SK-N-SH treated with all-trans-retinoic acid at 6 μM for 48 hours (cell line): ENCODE data around the gene ANKRD34A.

Experiments
- ARNTL ChIP-seq: fragments of 450-650 bp; formaldehyde crosslinking; IDR thresholded peaks from 2 replicates; pipeline ENCODE4 v1.5.0; 2020; ENCODE audit warnings: low read depth, mild to moderate bottlenecking, moderate library complexity, borderline replicate concordance
- CSDC2 ChIP-seq: fragments of 250-450 bp; sonication (Bioruptor Pico); IDR thresholded peaks from 2 replicates; pipeline ENCODE4 v1.5.0; 2020; ENCODE audit warnings: mild to moderate bottlenecking, moderate library complexity
- CSRNP3 ChIP-seq: fragments of 250-450 bp; sonication (Bioruptor Pico); IDR thresholded peaks from 2 replicates; pipeline ENCODE4 v1.5.1; 2021; ENCODE audit warnings: mild to moderate bottlenecking, moderate library complexity
- POU6F1 ChIP-seq: fragments of 250-450 bp; sonication (Bioruptor Pico); IDR thresholded peaks from 2 replicates; pipeline ENCODE4 v1.8.0; 2021; ENCODE audit warnings: low read depth, mild to moderate bottlenecking, moderate library complexity, borderline replicate concordance
- ZC3H10 ChIP-seq: fragments of 250-450 bp; sonication (Bioruptor Pico); IDR thresholded peaks from 2 replicates; pipeline ENCODE4 v1.5.1; 2021; ENCODE audit warnings: mild to moderate bottlenecking, moderate library complexity
- ZFP30 ChIP-seq: fragments of 450-650 bp; formaldehyde crosslinking; IDR thresholded peaks from 2 replicates; pipeline ENCODE4 v1.5.0; 2022; ENCODE audit warnings: mild to moderate bottlenecking, moderate library complexity
- ZNF565 ChIP-seq: fragments of 450-650 bp; formaldehyde crosslinking; conservative IDR thresholded peaks from 2 replicates; pipeline ENCODE4 v1.5.0; 2020; ENCODE audit warnings: low read depth, mild to moderate bottlenecking, moderate library complexity
- ZNF70 ChIP-seq: fragments of 450-650 bp; formaldehyde crosslinking; IDR thresholded peaks from 2 replicates; pipeline ENCODE4 v1.5.0; 2020; ENCODE audit warnings: mild to moderate bottlenecking, moderate library complexity
- ZNF8 ChIP-seq: fragments of 450-650 bp; formaldehyde crosslinking; IDR thresholded peaks from 2 replicates; pipeline ENCODE4 v1.5.0; 2020; ENCODE audit warnings: mild to moderate bottlenecking, moderate library complexity

- TF ChIP-seq POU6F1 (CRISPR knock-in tag): no peak
- TF ChIP-seq ZNF565 (CRISPR knock-in tag): no peak
- TF ChIP-seq CSDC2: no peak
- TF ChIP-seq ZFP30 (CRISPR knock-in tag): no peak
- TF ChIP-seq ZNF70 (CRISPR knock-in tag): no peak
- no peak for TF ChIP-seq CSRNP3 (CRISPR knock-in tag)
- TF ChIP-seq ZNF8 (CRISPR knock-in tag): no peak
- TF ChIP-seq ARNTL (CRISPR knock-in tag): no peak
- no peak for TF ChIP-seq ZC3H10 (CRISPR knock-in tag)
Measured at GRCh38 chr1:145961109-145961424, 3.3 kb downstream of the ANKRD34A start.
